Neural cell (in vitro differentiated cells): Measurements from ENCODE around the gene HAL.

Experiments used
- EP300 ChIP-seq: fragments of 450-650 bp; conservative IDR thresholded peaks from 2 replicates; pipeline ENCODE4 v1.6.1; 2014; ENCODE audit warnings: antibody characterized with exemption, mild to moderate bottlenecking, moderate library complexity; ENCODE audit not compliant: poor library complexity, severe bottlenecking
- EZH2 ChIP-seq: fragments of 200-600, 300-800 bp; shearing (Covaris generic), sonication (generic); IDR thresholded peaks from 2 replicates; pipeline ENCODE4 v1.6.1; 2014; ENCODE audit warnings: antibody characterized with exemption, low read length, borderline replicate concordance, mild to moderate bottlenecking; ENCODE audit not compliant: insufficient read depth, poor library complexity, severe bottlenecking
- RAD21 ChIP-seq: fragments of 450-650 bp; conservative IDR thresholded peaks from 2 replicates; pipeline ENCODE4 v1.6.1; 2014; ENCODE audit warnings: antibody characterized with exemption, mild to moderate bottlenecking, moderate library complexity
- REST ChIP-seq: IDR thresholded peaks from 2 replicates; pipeline ENCODE4 v1.6.1; 2012; ENCODE audit warnings: borderline replicate concordance
- SMC3 ChIP-seq: fragments of 450-650 bp; conservative IDR thresholded peaks from 2 replicates; pipeline ENCODE4 v1.6.1; 2014; ENCODE audit warnings: antibody characterized with exemption, mild to moderate bottlenecking, moderate library complexity; ENCODE audit not compliant: poor library complexity
- TF ChIP-seq, protein P1 (sequence below): fragments of 450-650 bp; IDR thresholded peaks from 2 replicates; pipeline ENCODE4 v1.5.1; 2014; ENCODE audit warnings: antibody characterized with exemption, mild to moderate bottlenecking, moderate library complexity; ENCODE audit not compliant: poor library complexity, severe bottlenecking

GRCh38 chr12:95966287-95966870 is 29.8 kb downstream of the HAL start:
- TF ChIP-seq EP300 (no peak), SMC3 (no peak), EZH2 (no peak), RAD21 (no peak), REST (no peak)
- TF ChIP-seq, protein P1, sequence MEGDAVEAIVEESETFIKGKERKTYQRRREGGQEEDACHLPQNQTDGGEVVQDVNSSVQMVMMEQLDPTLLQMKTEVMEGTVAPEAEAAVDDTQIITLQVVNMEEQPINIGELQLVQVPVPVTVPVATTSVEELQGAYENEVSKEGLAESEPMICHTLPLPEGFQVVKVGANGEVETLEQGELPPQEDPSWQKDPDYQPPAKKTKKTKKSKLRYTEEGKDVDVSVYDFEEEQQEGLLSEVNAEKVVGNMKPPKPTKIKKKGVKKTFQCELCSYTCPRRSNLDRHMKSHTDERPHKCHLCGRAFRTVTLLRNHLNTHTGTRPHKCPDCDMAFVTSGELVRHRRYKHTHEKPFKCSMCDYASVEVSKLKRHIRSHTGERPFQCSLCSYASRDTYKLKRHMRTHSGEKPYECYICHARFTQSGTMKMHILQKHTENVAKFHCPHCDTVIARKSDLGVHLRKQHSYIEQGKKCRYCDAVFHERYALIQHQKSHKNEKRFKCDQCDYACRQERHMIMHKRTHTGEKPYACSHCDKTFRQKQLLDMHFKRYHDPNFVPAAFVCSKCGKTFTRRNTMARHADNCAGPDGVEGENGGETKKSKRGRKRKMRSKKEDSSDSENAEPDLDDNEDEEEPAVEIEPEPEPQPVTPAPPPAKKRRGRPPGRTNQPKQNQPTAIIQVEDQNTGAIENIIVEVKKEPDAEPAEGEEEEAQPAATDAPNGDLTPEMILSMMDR: no peak
